ENCODE data around the gene NCOA1. TPM values are rescaled to one million over a fixed set of nuclear protein-coding genes. Genes with fewer than 3 reads are reported as not detected.

NCOA1 gene
- total RNA-seq, 4 donors from 2014 or later: 33.9 to 91.2 (median 60.1) TPM

GRCh38 chr2:24820175-24820513 lies 329.1 kb downstream of the NCOA1 start:
- Histone ChIP-seq H3K27me3 (no peaks in the 10 kb centered on the region), H3K9me3 (no peaks in the 10 kb centered on the region), H3K27ac (no peak overlapping the region), H3K4me1 (no peaks in the 10 kb centered on the region), H3K4me3 (no peak overlapping the region), H3K36me3 (peaks cover 0 to 18% of the 10 kb centered on the region in 2 donors)
- no peak for ATAC-seq
- in situ Hi-C loops (cut with MboI; ENCODE audit: low sequenced_read_pairs in 4 of 4) (loop anchor here in 1 of 4 donors (10.0 kb wide), 1 partner anchor 405 kb away; no protein-coding TSS in a partner anchor), intact Hi-C loops (cut with DNase I; ENCODE audit: low total_unique reads) (no loop called here)
- TF ChIP-seq, protein P1, sequence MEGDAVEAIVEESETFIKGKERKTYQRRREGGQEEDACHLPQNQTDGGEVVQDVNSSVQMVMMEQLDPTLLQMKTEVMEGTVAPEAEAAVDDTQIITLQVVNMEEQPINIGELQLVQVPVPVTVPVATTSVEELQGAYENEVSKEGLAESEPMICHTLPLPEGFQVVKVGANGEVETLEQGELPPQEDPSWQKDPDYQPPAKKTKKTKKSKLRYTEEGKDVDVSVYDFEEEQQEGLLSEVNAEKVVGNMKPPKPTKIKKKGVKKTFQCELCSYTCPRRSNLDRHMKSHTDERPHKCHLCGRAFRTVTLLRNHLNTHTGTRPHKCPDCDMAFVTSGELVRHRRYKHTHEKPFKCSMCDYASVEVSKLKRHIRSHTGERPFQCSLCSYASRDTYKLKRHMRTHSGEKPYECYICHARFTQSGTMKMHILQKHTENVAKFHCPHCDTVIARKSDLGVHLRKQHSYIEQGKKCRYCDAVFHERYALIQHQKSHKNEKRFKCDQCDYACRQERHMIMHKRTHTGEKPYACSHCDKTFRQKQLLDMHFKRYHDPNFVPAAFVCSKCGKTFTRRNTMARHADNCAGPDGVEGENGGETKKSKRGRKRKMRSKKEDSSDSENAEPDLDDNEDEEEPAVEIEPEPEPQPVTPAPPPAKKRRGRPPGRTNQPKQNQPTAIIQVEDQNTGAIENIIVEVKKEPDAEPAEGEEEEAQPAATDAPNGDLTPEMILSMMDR (IDR thresholded peaks at IDR 0.05 in 4 of 5, conservative IDR thresholded peaks at IDR 0.05 in 1 of 5): no peak
- no peak for DNase-seq

Other genes with a start within 250 kb of the NCOA1 start
- 10 to 100 TPM; 33.9 to 66.7 (median 42.4) TPM for gene ITSN2, start 130.7 kb upstream of the NCOA1 start, total RNA-seq